Cardiac fibroblast (primary cell): ENCODE results near the gene MC1R.

Experiments used
- DNase-seq, 2 donors: peaks; one replicate each; pipeline versions ENCODE4 v3.0.0 to v3.0.0-alpha.2; 2010; ENCODE audit warnings: low read depth in 2 of 2
- H3K4me3 ChIP-seq, 2 donors: replicated peaks in 1 of 2; 1 replicate in 1 of 2; 2 replicates in 1 of 2; pipeline ENCODE4 v1.5.1; 2011; ENCODE audit warnings: low read depth in 2 of 2, low read length in 2 of 2, mild to moderate bottlenecking in 2 of 2, moderate library complexity in 1 of 2
- CTCF ChIP-seq: IDR thresholded peaks from one replicate; pipeline ENCODE4 v1.5.1; 2011; ENCODE audit warnings: low read depth, mild to moderate bottlenecking, low read length, inconsistent platforms

The MC1R gene

GRCh38 chr16:89921702-89922476 lies 3.2 kb downstream of the MC1R start:
- H3K4me3 ChIP-seq, result peak overlapping the region; percentile 76 to 85
- no peak for TF ChIP-seq CTCF
- DNase-seq, result peak; percentile 94 to 97

GRCh38 chr16:89922477-89922883 lies 3.8 kb downstream of the MC1R start:
- peak; percentile 93 to 96 for DNase-seq
- peak overlapping the region; percentile 76 to 85 for H3K4me3 ChIP-seq
- TF ChIP-seq CTCF, result no peak

GRCh38 chr16:89922884-89923639 lies 4.4 kb downstream of the MC1R start, which contains the start of gene TUBB3:
Gene TUBB3, plus strand, starts transcription at chr16:89923342. Its CDS starts 60 bp downstream, at chr16:89923402.
- DNase-seq, result peak; percentile 79 to 90
- H3K4me3 ChIP-seq, result peak within 1 kb of the TSS; percentile 85 to 91
- peak; percentile 12 for TF ChIP-seq CTCF

GRCh38 chr16:89923640-89924296 lies 5.1 kb downstream of the MC1R start:
- no peak for DNase-seq
- H3K4me3 ChIP-seq, result peak overlapping the region; percentile 85 to 91

GRCh38 chr16:89924297-89924924 lies 5.7 kb downstream of the MC1R start:
- peak overlapping the region; percentile 85 to 91 for H3K4me3 ChIP-seq
- TF ChIP-seq CTCF, result no peak

More at GRCh38 chr16:89923640-89924296, 5.1 kb downstream of the MC1R start:
- no peak for TF ChIP-seq CTCF

GRCh38 chr16:89924925-89925307 lies 6.3 kb downstream of the MC1R start:
- no peak for DNase-seq
- H3K4me3 ChIP-seq, result peak overlapping the region; percentile 85 to 91
- TF ChIP-seq CTCF, result no peak

More at GRCh38 chr16:89924297-89924924, 5.7 kb downstream of the MC1R start:
- peak; percentile 53 to 72 for DNase-seq
